Peyer's patch (tissue), 4 donors: ENCODE data around the gene SAP130.

Experiments used
- CTCF ChIP-seq, 6 experiments: fragments of 450-650 bp in 4 of 6; fragments of 200-600 bp in 2 of 6; sonication (generic) in 1 of 6; IDR thresholded peaks; one replicate each; pipeline ENCODE4 v1.5.1; 2017 to 2019; ENCODE audit warnings: antibody characterized with exemption in 6 of 6, mild to moderate bottlenecking in 3 of 6, moderate library complexity in 1 of 6
- POLR2A ChIP-seq, 2 donors: fragments of 450-650 bp; IDR thresholded peaks; one replicate each; pipeline ENCODE4 v1.5.1; 2017; ENCODE audit warnings: antibody characterized with exemption in 2 of 2, mild to moderate bottlenecking in 2 of 2, moderate library complexity in 2 of 2

GRCh38 chr2:127893033-127893432 is 134.8 kb downstream of the SAP130 start:
- TF ChIP-seq CTCF (IDR thresholded peaks at IDR 0.05), result no peak
- TF ChIP-seq POLR2A (IDR thresholded peaks at IDR 0.05), result no peak
